Stimulated activated CD4-positive, alpha-beta T cell treated with anti-CD3 and anti-CD28 coated beads, Interleukin-12 subunit alpha, Interleukin-12 subunit beta, amount 100 ng/mL, for 4 hours (primary cell): ENCODE data around the gene WSCD1.

Source experiments
- DNase-seq: peaks from one replicate; pipeline ENCODE4 v3.0.0-alpha.2; 2020

WSCD1 gene

DNA sequence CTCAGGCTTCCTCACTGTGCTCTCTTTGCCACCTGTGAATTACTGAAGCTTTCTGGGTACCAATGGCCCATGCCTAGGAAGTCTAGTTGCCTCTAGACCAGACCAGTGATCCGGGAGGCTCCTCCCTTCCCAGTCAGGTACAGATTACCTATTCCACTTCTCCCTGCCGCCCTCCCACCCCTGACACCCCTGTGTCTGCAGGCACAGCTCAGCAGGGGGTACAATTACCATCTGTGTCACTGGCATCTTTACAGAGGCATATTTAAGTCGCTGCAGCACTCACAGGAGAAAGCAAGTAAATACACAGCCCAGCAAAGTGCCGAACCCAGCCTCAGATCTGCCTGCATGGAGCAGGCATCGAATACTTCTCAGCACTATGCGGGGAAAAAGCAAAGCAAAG is 5.3 kb upstream of the WSCD1 start:
- no peak for DNase-seq

GRCh38 chr17:6065351-6065750 is 4.8 kb upstream of the WSCD1 start:
- DNase-seq: no peak

GRCh38 chr17:6066183-6066948 is 3.8 kb upstream of the WSCD1 start:
- no peak for DNase-seq

GRCh38 chr17:6067060-6067459 is 3.1 kb upstream of the WSCD1 start:
- no peak for DNase-seq

- DNase-seq: no peak
Measured at GRCh38 chr17:6070430-6070912, 292 bp downstream of the WSCD1 start.

DNA sequence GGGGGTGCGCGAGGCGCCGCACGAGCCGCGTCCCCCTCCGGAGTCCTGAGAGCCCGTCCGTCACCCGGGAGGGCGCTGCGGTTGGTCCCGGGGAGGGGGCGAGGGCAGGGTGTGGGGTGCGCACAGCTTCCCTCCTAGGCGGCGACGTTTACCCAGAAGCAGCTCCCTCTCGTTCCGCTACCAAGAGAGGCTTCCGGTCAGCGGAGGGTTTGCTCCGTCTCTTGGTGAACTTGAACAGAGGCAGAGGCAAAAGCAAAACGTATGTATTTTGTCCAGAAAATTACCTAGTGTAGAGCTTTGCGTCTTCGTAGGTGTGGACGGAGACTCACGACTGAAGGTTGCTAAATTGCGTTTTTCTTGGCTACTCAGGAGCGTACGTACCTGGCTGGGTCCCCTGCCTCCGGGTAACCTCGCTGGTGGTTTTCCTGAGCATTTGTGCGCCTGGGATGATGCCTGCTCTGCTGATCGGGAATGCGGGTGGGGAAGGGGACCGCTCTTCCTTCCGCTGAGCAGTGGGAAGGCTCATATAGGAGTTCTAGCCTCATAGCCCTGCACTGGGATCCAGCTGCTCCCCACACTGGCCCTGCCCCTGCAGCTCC is 833 bp downstream of the WSCD1 start:
- DNase-seq: peak; percentile 7

GRCh38 chr17:6071528-6072065 is 1.4 kb downstream of the WSCD1 start:
- no peak for DNase-seq

DNA sequence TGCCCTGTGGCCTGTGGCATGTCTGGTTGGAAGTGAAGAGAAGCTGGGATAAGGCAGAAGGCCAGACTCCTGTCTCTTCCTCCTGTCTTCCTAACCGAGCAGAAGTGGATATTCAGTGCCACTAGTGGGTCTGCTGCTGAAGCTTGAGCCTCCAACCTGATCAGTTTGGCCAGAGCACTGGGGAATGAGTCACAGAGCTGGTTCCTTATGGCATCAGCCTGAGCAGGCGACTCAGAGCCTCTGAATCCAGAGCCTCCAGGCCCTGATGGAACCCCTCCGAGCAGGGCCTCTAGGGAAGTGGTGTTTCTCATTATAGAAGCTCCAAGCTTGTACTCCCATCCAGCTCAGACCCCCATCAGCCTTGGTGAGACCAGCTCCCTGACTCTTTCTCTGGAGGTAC is 2.0 kb downstream of the WSCD1 start:
- no peak for DNase-seq

- DNase-seq: no peak
Measured at GRCh38 chr17:6072611-6073010, 2.4 kb downstream of the WSCD1 start.

DNA sequence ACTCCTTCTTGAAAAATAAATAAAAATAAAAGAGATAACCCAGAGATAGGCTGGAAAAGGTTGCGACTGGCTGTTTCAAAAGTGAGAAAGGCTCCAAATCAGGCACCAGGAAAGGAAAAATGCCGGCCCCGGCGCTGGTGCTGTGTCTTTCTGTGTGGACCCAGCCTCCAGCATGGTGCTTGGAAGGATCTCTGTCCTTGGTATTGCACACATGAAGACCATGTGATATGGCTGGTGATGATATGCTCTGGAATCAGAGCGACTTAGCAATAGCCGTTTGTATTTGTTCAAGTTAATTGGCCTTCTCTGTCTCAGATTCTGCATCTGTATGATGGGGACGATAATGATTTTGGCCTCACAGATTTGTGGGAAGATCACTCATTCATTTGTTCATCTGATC is 3.4 kb downstream of the WSCD1 start:
- DNase-seq: no peak

- no peak for DNase-seq
Measured at GRCh38 chr17:6075050-6075449, 4.9 kb downstream of the WSCD1 start.

DNA sequence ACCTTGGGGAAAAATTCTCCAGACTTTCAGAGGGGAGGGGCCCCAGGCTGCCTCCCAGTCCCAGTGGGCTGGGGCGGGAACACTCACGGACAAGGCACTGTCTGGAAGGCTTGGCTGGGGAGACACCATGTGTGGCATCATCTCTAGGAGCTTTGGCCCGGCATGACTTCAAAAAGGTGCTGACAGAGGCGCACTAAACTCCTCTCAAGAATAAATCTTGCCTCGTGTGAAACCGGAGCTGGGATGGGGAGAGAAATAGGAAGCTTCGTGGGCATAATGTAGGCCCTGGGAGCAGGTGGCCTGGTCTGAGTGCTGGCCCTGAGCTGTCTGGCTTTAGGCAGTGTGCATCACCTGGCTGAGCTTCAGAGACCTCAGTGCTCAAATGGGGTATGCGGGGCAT is 5.7 kb downstream of the WSCD1 start:
- DNase-seq: no peak

- no peak for DNase-seq
Measured at GRCh38 chr17:6077752-6078151, 7.6 kb downstream of the WSCD1 start.

GRCh38 chr17:6078458-6078871 is 8.3 kb downstream of the WSCD1 start:
- no peak for DNase-seq

DNA sequence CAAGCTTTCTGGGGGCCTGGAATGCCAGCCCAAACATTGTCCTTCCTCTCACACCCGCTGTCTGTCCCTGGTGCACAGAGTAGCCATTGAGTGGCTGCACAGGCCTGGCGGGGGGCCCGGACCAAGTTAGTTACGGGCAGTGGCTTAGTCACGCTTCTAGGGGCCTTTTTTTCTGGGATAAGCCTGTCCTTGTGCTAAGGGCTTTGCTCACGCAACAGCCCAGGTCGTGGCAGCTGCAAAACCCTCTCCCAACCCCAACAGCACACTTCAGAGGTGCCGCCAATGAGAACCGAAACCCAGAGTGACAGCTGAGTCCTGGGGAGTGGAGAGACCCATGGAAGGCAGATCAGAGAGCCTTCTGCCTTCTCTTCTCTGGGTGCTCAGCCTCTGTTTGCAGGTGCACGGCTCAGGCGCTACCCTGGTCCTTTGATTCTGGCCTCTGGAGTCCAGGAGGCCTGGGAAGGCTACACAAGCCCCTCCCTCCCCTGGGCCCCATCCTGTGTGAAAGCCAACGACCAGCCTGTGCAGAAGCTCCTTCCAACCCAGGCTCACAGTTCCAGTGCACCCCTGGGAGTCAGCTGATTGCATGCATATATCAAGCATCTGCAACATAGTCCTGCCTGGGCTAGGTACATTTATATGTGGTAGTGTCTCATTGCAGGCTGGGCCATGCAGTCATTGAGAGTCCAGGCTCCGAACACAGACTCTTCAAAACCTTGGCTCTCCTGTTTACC is 9.1 kb downstream of the WSCD1 start:
- no peak for DNase-seq

DNA sequence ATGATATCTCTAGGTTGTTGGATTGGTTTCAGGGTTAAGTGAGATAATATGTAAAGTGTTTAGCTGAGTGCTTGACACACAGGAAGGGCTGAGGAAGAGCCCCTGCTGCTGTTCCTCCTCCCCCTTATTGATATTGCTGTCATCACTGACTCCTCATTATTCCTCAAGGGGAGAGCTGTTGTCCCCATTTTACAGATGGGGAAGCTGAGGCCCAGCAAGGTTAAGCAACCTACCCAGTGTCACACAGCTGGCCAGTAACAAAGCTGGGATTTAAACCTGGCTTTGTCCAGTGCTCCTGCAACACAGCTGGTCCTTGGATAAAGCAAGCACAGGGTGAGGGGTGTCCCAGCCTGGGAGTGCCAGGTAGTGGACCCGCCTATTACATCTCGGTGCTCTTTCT is 9.8 kb downstream of the WSCD1 start:
- DNase-seq: no peak

DNA sequence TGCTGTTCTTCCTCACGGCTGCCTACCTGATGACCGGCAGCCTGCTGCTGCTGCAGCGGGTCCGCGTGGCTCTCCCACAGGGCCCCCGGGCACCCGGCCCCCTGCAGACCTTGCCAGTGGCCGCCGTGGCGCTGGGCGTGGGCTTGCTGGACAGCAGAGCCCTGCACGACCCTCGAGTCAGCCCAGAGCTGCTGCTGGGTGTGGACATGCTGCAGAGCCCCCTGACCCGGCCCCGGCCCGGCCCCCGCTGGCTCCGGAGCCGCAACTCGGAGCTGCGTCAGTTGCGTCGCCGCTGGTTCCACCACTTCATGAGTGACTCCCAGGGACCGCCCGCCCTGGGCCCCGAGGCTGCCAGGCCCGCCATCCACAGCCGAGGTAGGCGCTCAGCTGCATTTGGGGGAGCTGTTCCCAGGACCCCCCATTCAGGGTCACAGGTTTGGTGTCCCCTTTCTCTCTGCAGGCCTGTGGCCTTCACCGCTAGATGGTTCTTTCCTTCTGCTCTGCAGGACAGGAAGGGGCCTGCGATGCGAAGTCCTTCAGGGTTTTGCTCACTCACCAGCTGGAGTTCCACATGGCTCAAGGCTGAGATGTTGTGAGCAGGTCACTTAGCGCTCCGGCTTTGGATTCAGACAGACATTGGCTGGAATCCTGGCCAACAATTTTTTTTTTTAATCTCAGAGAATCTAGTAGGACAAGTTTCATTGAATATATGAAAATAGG is 10.7 kb downstream of the WSCD1 start:
- DNase-seq: no peak

GRCh38 chr17:6082335-6082734 is 12.2 kb downstream of the WSCD1 start:
- no peak for DNase-seq

DNA sequence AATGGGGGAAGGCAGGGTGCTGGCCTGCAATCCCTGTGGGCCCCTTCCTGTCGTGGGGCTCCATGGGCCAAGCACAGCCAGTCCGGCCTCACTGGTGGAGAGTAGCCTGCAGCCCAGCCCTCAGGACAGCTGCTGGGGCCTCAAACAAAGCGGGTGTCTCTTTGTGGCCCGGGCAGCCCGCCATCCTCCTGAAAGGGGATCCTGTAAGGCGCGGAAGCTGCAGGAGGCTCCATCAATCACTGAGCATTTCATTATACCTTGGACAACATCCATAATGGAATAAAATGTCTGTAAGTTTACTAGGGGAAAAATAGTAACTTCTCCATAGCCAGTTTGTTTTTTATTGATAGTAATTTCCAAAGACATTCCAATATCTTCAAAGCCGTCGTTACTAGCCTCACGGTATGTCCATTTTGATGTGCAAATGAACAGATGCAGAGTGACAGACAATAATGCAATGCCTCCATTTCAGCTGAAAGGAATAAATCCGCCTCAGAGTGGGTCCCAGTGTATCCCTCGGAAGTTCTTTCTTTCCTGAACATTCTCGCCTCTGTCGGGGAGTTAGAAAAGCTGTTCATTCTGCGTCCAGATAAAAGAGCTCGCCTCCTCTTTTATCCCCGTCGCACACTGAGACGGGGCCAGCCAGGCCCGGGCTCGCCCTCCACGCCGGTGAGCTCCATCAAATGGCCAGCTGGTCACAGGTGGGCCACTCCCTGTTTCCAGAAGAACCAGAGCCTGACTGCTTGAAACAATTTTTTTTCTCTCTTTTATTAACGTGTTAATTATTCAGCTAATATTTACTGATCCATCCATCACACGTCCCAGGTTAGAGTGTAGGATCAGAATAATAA is 14.4 kb downstream of the WSCD1 start:
- no peak for DNase-seq

- no peak for DNase-seq
Measured at GRCh38 chr17:6085812-6086211, 15.6 kb downstream of the WSCD1 start.

DNA sequence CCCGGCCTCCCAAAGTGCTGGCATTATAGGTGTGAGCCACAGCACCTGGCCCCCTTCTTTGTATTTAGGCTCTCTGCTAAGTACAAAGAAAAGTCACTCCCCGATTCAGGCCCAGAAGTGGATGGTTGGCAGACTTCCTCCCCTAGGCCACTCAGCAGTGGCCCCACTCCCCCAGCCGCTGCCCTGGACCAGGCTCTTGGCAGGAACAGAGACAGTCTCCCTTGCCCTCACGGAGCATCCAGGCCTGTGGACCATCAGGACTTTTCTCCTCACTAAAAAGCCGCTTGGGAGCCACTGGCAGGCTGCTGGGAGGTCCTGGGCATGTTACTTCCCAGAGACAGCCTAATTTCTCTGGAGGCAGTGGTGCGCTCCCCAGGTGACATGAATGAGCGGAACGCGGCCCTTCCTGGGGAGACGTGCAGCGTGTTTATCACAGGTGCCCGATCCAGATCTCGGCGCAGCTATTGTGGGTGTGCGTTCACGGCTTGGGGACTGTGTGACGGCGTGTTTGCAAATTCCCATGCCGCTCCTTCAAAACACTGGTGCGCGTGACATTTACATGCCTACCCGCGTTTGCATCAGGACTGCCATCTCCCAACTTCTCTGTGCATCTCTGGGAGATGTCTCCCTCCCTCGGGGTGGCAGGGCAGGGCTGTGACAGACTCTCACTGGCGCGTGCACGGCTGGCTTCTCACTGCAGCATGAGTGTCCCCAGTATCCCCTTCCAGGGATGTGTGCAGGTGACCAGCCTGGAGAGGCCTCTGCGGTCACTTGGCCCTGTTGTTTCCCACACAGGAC is 16.6 kb downstream of the WSCD1 start:
- DNase-seq: no peak
